Ishikawa (cell line): ENCODE data around the gene KLHL20.

Experiments used
- CEBPB ChIP-seq: IDR thresholded peaks from 2 replicates; pipeline ENCODE4 v1.6.1; 2012
- CREB1 ChIP-seq: IDR thresholded peaks from 2 replicates; pipeline ENCODE4 v1.6.1; 2012; ENCODE audit warnings: low read depth
- EGR1 ChIP-seq: IDR thresholded peaks from 2 replicates; pipeline ENCODE4 v1.6.1; 2012
- EP300 ChIP-seq: IDR thresholded peaks from 2 replicates; pipeline ENCODE4 v1.6.1; 2012; ENCODE audit warnings: borderline replicate concordance
- FOXM1 ChIP-seq: IDR thresholded peaks from 2 replicates; pipeline ENCODE4 v1.6.1; 2012; ENCODE audit warnings: low read depth, borderline replicate concordance
- MAX ChIP-seq: IDR thresholded peaks from 2 replicates; pipeline ENCODE4 v1.6.1; 2012
- NFIC ChIP-seq: IDR thresholded peaks from 2 replicates; pipeline ENCODE4 v1.6.1; 2012
- RAD21 ChIP-seq: IDR thresholded peaks from 2 replicates; pipeline ENCODE4 v1.6.1; 2012; ENCODE audit warnings: low read depth
- REST ChIP-seq: IDR thresholded peaks from 2 replicates; pipeline ENCODE4 v1.6.1; 2012; ENCODE audit warnings: low read depth, mild to moderate bottlenecking
- TAF1 ChIP-seq: IDR thresholded peaks from 2 replicates; pipeline ENCODE4 v1.6.1; 2012; ENCODE audit warnings: low read depth, mild to moderate bottlenecking
- TCF12 ChIP-seq: IDR thresholded peaks from 2 replicates; pipeline ENCODE4 v1.6.1; 2012; ENCODE audit warnings: low read depth
- TEAD4 ChIP-seq: IDR thresholded peaks from 2 replicates; pipeline ENCODE4 v1.6.1; 2012
- USF1 ChIP-seq: IDR thresholded peaks from 2 replicates; pipeline ENCODE4 v1.6.1; 2012
- YY1 ChIP-seq: IDR thresholded peaks from 2 replicates; pipeline ENCODE4 v1.6.1; 2012; ENCODE audit warnings: low read depth
- ZBTB7A ChIP-seq: IDR thresholded peaks from 2 replicates; pipeline ENCODE4 v1.6.1; 2012; ENCODE audit warnings: low read depth

The KLHL20 gene

GRCh38 chr1:173714759-173715537 lies at the start of gene KLHL20:
Gene KLHL20, plus strand, starts transcription at chr1:173714981. Its CDS starts 1,063 bp downstream, at chr1:173716044.
- TF ChIP-seq TEAD4 (peak; percentile 45; the same call in 1 of the 2 replicates), MAX (peak; percentile 76), YY1 (peak; percentile 65; the same call in 1 of the 2 replicates), CREB1 (no peak), EP300 (peak; percentile 42; the same call in 1 of the 2 replicates), REST (0 out of 2 replicates have a peak, but pooled peaks have one; percentile 30), NFIC (peak; percentile 27; the same call in 1 of the 2 replicates), FOXM1 (no peak), CEBPB (no peak), EGR1 (no peak), RAD21 (peak; percentile 1; the same call in 1 of the 2 replicates), ZBTB7A (no peak), TAF1 (peak; percentile 86), TCF12 (peak; percentile 76), USF1 (peak; percentile 58)

- TF ChIP-seq RAD21, result no peak
- no peak for TF ChIP-seq CREB1
- no peak for TF ChIP-seq TAF1
- no peak for TF ChIP-seq YY1
- TF ChIP-seq EP300, result no peak
- no peak for TF ChIP-seq REST
- no peak for TF ChIP-seq USF1
- TF ChIP-seq NFIC, result no peak
- no peak for TF ChIP-seq MAX
- no peak for TF ChIP-seq TCF12
- TF ChIP-seq EGR1, result no peak
- TF ChIP-seq FOXM1, result no peak
- no peak for TF ChIP-seq CEBPB
- no peak for TF ChIP-seq ZBTB7A
- TF ChIP-seq TEAD4, result no peak
Measured at GRCh38 chr1:173666646-173667045, 48.1 kb upstream of the KLHL20 start.

- TF ChIP-seq REST, result no peak
- TF ChIP-seq CEBPB, result no peak
- no peak for TF ChIP-seq MAX
- no peak for TF ChIP-seq NFIC
- no peak for TF ChIP-seq TCF12
- no peak for TF ChIP-seq EP300
- TF ChIP-seq USF1, result no peak
- no peak for TF ChIP-seq TEAD4
Measured at GRCh38 chr1:173669491-173669941, 45.3 kb upstream of the KLHL20 start, which contains the start of gene ANKRD45. Gene ANKRD45, minus strand, starts transcription at chr1:173669851. Its CDS starts 10,433 bp downstream, at chr1:173659418.
